Glutamatergic neuron (in vitro differentiated cells): ENCODE data around the gene RESF1. TPM values are rescaled to one million over a fixed set of nuclear protein-coding genes. Genes with fewer than 3 reads are reported as not detected.

Experiments used
- DNase-seq: peaks from one replicate; pipeline ENCODE4 v3.0.0; 2022
- H3K27ac Mint-ChIP-seq: one replicate; pipeline ENCODE4 v1.8.0; 2020; ENCODE audit warnings: mild to moderate bottlenecking, mixed read lengths, inconsistent platforms; ENCODE audit not compliant: unreplicated experiment
- H3K27me3 Mint-ChIP-seq: one replicate; pipeline ENCODE4 v1.8.0; 2020; ENCODE audit warnings: mild to moderate bottlenecking, moderate library complexity, mixed read lengths, inconsistent platforms; ENCODE audit not compliant: unreplicated experiment
- H3K36me3 Mint-ChIP-seq: one replicate; pipeline ENCODE4 v1.8.0; 2020; ENCODE audit warnings: mild to moderate bottlenecking, mixed read lengths, inconsistent platforms; ENCODE audit not compliant: unreplicated experiment
- H3K4me1 Mint-ChIP-seq: one replicate; pipeline ENCODE4 v1.8.0; 2020; ENCODE audit warnings: mild to moderate bottlenecking, low read depth, mixed read lengths, inconsistent platforms; ENCODE audit not compliant: unreplicated experiment
- H3K4me3 Mint-ChIP-seq: one replicate; pipeline ENCODE4 v1.8.0; 2020; ENCODE audit warnings: mild to moderate bottlenecking, mixed read lengths, inconsistent platforms; ENCODE audit not compliant: unreplicated experiment
- H3K9me3 Mint-ChIP-seq: one replicate; pipeline ENCODE4 v1.8.0; 2020; ENCODE audit warnings: mild to moderate bottlenecking, moderate library complexity, mixed read lengths, inconsistent platforms; ENCODE audit not compliant: unreplicated experiment
- total RNA-seq: library from RNA; stranded (reverse); fragmentation: NEBNext Ultra II Directional; extraction: Animal tissue kit (Norgen Biotek cat#: 25700); gene quantifications from one replicate; pipeline ENCODE4 v1.2.1, GENCODE V29; 2021; ENCODE audit not compliant: unreplicated experiment
- TF ChIP-seq, protein P1 (sequence below): fragments of 200-600 bp; sonication (generic); IDR thresholded peaks from one replicate; pipeline ENCODE4 v1.5.0; 2021; ENCODE audit not compliant: partially characterized antibody, unreplicated experiment

The RESF1 gene
- total RNA-seq, 1 donor from 2014 or later: 38.3 TPM

DNA sequence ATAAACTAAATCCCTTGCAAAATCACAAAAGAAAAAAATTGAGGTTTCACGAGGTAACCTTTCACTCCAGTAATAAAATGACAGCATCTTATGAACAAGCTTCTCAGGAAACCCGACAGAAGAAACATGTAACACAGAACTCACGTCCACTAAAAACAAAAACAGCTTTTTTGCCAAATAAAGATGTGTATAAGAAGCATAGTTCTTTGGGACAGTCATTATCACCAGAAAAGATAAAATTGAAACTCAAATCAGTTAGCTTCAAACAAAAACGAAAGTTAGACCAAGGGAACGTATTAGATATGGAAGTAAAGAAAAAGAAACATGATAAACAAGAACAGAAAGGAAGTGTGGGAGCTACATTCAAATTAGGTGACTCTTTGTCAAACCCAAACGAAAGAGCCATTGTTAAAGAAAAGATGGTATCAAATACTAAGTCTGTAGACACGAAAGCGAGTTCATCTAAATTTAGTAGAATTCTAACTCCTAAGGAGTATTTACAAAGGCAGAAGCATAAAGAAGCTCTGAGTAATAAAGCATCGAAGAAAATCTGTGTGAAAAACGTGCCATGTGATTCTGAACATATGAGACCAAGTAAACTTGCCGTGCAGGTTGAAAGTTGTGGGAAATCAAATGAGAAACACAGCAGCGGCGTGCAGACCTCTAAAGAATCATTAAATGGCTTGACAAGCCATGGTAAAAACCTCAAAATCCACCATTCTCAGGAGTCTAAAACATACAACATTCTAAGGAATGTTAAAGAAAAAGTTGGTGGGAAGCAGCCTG lies 25.8 kb downstream of the RESF1 start:
- DNase-seq: no peak
- TF ChIP-seq, protein P1, sequence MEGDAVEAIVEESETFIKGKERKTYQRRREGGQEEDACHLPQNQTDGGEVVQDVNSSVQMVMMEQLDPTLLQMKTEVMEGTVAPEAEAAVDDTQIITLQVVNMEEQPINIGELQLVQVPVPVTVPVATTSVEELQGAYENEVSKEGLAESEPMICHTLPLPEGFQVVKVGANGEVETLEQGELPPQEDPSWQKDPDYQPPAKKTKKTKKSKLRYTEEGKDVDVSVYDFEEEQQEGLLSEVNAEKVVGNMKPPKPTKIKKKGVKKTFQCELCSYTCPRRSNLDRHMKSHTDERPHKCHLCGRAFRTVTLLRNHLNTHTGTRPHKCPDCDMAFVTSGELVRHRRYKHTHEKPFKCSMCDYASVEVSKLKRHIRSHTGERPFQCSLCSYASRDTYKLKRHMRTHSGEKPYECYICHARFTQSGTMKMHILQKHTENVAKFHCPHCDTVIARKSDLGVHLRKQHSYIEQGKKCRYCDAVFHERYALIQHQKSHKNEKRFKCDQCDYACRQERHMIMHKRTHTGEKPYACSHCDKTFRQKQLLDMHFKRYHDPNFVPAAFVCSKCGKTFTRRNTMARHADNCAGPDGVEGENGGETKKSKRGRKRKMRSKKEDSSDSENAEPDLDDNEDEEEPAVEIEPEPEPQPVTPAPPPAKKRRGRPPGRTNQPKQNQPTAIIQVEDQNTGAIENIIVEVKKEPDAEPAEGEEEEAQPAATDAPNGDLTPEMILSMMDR: no peak
- Mint-ChIP-seq H3K27me3 (peaks cover 2% of the 10 kb centered on the region), H3K9me3 (peaks cover 23% of the 10 kb centered on the region), H3K27ac (no peak overlapping the region), H3K4me1 (no peaks in the 10 kb centered on the region), H3K4me3 (no peak overlapping the region), H3K36me3 (peaks cover 56% of the 10 kb centered on the region)

DNA sequence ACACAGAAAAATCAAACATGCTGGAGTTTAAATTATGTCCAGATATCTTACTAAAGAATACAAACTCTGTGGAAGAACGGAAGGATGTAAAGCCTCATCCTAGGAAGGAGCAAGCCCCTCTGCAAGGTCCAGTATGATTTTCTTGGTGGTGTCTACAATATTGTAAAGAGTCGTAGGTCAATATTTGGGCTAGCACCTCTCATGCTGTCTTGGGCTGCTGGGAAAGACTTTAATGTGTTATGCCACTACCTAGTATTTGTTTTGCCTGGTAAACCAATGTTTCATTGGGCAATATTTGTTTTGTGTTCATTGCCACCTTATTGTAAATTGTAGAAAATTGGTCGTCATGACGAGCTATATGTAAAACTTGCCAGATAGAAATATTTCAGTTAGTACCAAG lies 26.6 kb downstream of the RESF1 start:
- no peaks in the 10 kb centered on the region for H3K4me1 Mint-ChIP-seq
- H3K36me3 Mint-ChIP-seq: peaks cover 54% of the 10 kb centered on the region
- no peak for DNase-seq
- no peak overlapping the region for H3K4me3 Mint-ChIP-seq
- H3K9me3 Mint-ChIP-seq: peaks cover 23% of the 10 kb centered on the region
- H3K27me3 Mint-ChIP-seq: peaks cover 2% of the 10 kb centered on the region
- TF ChIP-seq, protein P1: no peak
- no peak overlapping the region for H3K27ac Mint-ChIP-seq

DNA sequence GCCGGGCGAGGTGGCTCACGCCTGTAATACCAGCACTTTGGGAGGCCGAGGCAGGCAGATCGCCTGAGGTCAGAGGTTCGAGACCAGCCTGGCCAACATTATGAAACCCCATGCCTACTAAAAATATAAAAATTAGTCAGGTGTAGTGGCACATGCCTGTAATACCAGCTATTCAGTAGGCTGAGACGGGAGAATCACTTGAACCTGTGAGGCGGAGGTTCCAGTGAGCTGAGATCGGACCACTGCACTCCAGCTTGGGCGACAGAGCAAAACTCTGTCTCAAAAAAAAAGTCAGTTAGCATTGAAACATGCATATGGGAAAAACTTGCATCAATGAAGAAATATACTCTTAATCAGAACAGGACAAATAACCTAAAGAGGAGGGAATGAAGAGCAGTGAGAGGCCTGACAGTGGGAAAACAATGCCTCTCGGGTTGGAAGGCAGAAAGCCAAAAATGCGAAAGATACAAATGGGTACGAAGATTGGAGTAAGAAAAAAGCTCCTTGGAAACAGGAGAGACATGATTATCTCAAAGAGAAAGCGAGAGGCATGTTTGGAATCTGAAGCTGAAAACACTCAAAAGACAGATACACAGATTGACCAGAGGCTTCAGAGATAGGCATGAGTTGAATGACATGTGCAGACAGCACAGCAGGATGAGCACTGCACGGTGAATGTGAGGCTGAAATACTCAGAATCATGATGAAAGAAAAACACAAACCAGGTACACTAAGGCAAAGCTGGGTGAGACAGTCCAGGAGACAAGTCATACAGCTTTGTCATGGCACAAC lies 30.6 kb downstream of the RESF1 start:
- Mint-ChIP-seq H3K9me3 (peaks cover under 1% of the 10 kb centered on the region), H3K27me3 (peaks cover 2% of the 10 kb centered on the region), H3K4me1 (no peaks in the 10 kb centered on the region), H3K4me3 (no peak overlapping the region), H3K27ac (no peak overlapping the region), H3K36me3 (peaks cover 16% of the 10 kb centered on the region)
- TF ChIP-seq, protein P1: no peak
- DNase-seq: no peak

DNA sequence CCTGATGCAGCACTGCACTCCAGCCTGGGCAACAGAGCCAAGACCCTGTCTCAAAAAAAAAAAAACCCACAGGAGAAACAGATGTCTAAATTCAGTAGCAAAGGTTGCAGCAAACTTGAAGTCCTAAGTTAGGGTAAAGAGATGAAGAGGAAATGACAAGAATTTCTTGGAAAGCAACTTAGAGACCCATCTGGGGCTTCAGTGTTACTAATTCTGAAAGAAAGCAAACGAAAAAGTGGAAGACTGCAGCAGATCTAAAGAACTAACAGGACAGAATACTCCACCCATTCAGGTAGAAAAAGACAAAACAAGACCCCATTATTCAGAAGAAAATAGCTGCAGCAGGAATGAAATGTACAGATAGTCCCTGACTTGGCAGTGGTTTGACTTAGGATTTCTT lies 31.9 kb downstream of the RESF1 start:
- H3K9me3 Mint-ChIP-seq: no peaks in the 10 kb centered on the region
- no peak for DNase-seq
- no peaks in the 10 kb centered on the region for H3K27me3 Mint-ChIP-seq
- H3K27ac Mint-ChIP-seq: no peak overlapping the region
- TF ChIP-seq, protein P1: no peak
- H3K36me3 Mint-ChIP-seq: peaks cover 5% of the 10 kb centered on the region
- no peak overlapping the region for H3K4me3 Mint-ChIP-seq
- no peaks in the 10 kb centered on the region for H3K4me1 Mint-ChIP-seq

DNA sequence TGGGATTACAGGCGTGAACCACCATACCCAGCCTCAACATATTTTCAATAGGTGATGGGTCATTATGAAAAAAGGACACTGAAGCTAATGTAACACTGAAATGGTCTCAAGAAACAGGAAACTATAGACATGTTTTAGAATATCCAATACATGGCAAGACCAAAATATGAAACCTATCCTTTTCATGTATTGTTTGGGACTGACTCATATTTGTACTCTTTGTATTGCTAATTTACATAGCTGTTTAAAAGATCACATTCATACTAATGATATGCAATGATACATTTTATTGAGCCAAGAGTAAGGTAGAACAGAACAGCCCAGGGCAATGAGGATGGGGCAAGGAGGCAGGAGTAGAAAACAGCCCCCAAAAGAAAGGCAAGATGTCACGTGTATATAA lies 32.6 kb downstream of the RESF1 start:
- Mint-ChIP-seq H3K27ac (no peak overlapping the region), H3K36me3 (peaks cover 5% of the 10 kb centered on the region), H3K9me3 (no peaks in the 10 kb centered on the region), H3K4me3 (no peak overlapping the region), H3K4me1 (no peaks in the 10 kb centered on the region), H3K27me3 (no peaks in the 10 kb centered on the region)
- DNase-seq: no peak
- TF ChIP-seq, protein P1: no peak
